Measurements from ENCODE around the gene NPHP4.

GRCh38 chr1:5941671-5942070, 50.6 kb downstream of the NPHP4 start:
- TF ChIP-seq CTCF (IDR thresholded peaks at IDR 0.05), result no peak
- TF ChIP-seq GABPA (IDR thresholded peaks at IDR 0.05; ENCODE audit: low read depth), result no peak
- no peak for TF ChIP-seq REST (IDR thresholded peaks at IDR 0.05; ENCODE audit: low read depth, low read length)
- no peak for TF ChIP-seq TAF1 (IDR thresholded peaks at IDR 0.05; ENCODE audit: borderline replicate concordance, low read depth, low read length)
- no peak for TF ChIP-seq POLR2AphosphoS5 (IDR thresholded peaks at IDR 0.05; ENCODE audit: low read depth, low read length)
- no peak for TF ChIP-seq RAD21 (IDR thresholded peaks at IDR 0.05; ENCODE audit: low read length)
- TF ChIP-seq YY1 (IDR thresholded peaks at IDR 0.05; ENCODE audit: low read depth), result no peak
- TF ChIP-seq USF2 (IDR thresholded peaks at IDR 0.05; ENCODE audit: borderline replicate concordance, low read depth, low read length), result no peak
- TF ChIP-seq MAX (IDR thresholded peaks at IDR 0.05; ENCODE audit: low read depth), result no peak
- TF ChIP-seq ELF1 (IDR thresholded peaks at IDR 0.05), result no peak
- TF ChIP-seq EZH2phosphoT487 (IDR thresholded peaks at IDR 0.05; ENCODE audit: borderline replicate concordance, low read depth), result no peak
